NOMO-1 (cell line): Measurements from ENCODE around the gene NOMO2.
A peak's percentile ranks its signal among the peaks of the same experiment; 100 is the strongest.
"Not testable (repeated sequence)": the region's sequence is repeated elsewhere in the genome, so short reads cannot be mapped to it uniquely, and the experiment has no call there.

Source experiments
- DNase-seq, 2 experiments: peaks; one replicate each; lab custom pipeline; 2025; ENCODE audit not compliant: unreplicated experiment in 2 of 2; lab: John Stamatoyannopoulos, UW

NOMO2 gene

GRCh38 chr16:18579261-18579660, 17.4 kb upstream of the NOMO2 start:
- DNase-seq = not testable (repeated sequence)

DNA sequence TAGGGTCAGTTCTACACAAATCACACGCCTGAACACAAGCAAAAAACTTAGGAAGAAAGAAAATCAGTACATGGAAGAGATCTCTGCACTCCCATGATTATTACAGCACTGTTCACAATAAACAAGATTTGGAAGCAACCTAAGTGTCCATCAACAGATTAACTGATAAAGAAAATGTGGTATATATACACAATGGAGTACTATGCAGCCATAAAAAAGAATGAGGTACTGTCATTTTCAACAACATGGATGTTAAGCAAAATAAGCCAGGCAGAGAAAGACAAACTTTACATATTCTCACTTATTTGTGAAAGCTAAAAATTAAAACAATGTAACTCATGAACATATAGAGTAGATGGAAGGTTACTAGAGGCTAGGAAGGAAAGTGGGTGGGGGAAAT, 16.0 kb upstream of the NOMO2 start:
- not testable (repeated sequence) for DNase-seq

DNA sequence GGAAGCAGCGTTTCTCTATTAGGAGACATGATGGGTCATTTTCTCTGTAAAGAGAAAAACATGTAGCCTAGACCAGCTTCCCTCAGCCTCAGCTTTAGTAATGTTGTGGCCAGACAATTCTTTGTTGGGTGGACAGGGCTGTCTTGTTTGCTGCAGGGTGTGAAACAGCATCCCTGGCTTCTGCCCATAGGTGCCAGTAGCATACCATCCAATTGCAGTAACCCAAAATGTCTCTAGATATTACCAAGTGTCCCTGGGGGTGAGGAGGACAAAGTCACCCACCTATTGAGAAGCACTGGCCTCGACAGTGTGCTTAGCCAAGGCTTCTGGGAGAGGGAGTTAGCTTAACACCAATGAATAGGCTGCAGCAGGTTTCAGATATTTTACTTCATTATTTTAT, 14.0 kb upstream of the NOMO2 start:
- DNase-seq = not testable (repeated sequence)

- DNase-seq = not testable (repeated sequence)
Observed at GRCh38 chr16:18575298-18575917, 13.5 kb upstream of the NOMO2 start.

DNA sequence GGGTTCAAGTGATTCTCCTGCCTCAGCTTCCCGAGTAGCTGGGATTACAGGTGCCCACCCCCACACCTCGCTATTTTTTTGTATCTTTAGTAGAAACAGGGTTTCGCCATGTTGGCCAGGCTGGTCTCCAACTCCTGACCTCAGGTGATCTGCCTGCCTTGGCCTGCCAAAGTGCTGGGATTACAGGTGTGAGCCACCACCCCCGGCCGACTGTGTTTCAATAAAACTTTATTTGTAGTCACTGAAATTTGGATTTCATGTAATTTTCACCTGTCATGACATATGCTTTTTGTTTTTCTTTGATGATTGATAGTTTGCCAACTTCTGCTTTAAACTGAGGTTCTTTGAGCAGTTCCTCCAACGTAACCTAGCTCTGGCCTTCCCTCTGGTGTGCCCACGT, 12.0 kb upstream of the NOMO2 start:
- not testable (repeated sequence) for DNase-seq

DNA sequence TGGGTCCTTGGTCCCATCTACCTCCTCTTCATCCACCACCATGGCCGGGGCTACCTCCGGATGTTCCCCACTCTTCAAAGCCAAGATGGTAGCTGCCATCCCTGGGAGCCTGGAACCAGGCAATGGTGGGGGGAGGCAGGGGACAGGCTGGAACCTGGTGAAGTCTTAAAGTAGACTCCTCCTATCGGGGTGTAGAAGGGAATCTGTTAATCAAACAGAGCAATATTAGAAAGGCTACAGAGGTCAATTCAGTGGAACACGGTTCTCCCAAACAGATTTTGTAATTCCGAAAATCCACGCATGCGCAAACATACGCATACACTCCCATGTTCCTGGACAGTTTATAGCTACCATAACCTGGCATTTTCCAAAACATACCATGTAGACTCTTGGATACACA, 11.1 kb upstream of the NOMO2 start:
- not testable (repeated sequence) for DNase-seq

- not testable (repeated sequence) for DNase-seq
Observed at GRCh38 chr16:18571307-18571850, 9.5 kb upstream of the NOMO2 start.

GRCh38 chr16:18570529-18571306, 8.8 kb upstream of the NOMO2 start:
- not testable (repeated sequence) for DNase-seq

DNA sequence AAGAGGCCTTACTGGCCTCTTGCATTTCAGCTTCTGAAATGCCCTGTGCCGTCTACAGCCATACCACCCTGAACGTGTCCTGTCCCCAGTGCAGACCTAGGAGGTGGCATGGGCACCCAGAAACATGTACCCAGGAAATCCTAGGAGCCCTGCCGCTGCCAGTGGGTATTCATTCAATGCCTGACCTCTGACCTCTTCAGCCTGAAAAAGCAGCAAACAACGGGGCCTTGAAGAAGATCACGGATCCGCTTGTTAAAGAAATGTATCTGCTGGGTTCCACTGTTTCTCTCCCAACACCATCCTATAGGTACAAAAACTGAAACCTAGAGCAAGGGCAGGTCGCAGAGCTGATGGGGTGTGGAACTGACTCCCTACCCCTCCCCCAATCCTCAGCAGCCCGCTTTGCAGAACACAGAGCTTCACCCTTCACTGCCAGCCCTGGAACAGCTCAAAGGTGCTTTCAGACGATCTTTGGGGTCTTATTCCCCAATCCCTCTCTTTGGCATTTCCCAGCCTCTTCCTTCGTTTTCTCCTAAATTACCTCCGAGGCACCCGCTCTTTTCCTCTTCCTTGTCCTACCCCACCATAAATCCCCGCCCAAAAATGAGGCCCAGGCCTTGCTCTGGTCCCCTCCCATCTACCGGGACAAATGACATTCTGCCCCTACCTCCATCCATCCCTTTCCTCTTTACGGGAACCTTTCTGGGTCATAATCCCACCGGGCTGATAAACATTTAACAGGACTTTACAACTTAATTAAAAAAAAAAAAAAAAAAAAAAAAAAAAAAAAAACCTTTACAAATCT, 1.3 kb downstream of the NOMO2 start:
- not testable (repeated sequence) for DNase-seq

- not testable (repeated sequence) for DNase-seq
Observed at GRCh38 chr16:18553671-18554070, 8.2 kb downstream of the NOMO2 start.

DNA sequence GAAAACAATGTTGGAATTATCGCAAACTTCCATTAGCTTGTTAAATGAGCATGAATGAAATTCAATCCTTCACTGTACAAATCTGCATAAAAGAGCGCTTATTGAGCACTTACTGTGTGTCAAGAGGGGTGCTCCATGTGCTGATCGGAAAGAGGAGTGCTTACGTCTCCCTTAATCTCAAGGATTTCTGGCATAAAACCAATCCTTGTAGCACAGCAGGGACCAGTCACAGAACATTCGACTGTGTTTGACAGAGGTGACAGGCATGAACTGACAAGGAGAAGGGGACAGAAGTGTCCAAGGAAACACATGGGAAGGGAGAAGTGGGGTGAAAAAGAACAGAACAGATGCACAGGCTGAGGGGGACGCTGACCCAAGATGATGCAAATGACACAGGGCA, 14.5 kb downstream of the NOMO2 start:
- not testable (repeated sequence) for DNase-seq

GRCh38 chr16:18546853-18547252, 15.0 kb downstream of the NOMO2 start:
- DNase-seq = not testable (repeated sequence)

DNA sequence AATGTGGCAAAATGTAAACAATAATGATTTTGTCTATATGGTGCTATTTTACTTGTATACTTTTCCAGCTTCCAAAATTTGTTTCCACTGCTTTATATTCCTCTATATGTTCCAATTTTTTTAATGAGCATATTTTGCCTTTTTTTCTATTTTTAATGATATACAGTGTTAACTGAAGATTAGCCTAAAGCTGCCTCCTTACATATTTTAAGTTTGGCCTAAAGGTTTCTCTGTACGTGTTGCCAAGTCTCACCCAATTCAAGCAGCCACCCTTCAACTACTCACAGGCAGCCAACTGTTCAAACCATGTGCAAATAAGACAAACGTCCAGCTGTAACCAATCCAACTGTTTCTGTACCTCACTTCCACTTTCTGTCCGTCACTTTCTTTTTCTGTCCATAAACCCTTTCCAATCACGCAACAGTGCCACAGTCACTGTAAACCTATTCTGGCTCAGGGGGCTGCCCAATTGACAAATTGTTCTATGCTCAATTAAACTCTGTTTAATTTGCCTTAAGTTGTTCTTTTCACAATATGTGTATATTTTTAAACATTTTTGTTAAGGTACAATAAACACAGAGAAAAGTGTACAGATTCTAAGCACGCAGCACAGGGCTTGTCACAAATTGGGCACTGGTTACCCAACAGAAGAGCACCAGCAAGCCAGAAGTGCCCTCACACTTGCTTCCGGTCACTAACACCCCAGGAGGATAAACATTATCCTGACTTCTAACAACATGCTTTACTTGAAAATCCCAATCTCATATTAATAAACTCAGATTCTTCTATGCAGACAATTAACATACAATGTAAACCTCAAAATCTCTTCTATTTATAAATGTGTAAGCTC, 17.4 kb downstream of the NOMO2 start:
- DNase-seq = peak; percentile 55 to 74

- not testable (repeated sequence) for DNase-seq
Observed at GRCh38 chr16:18541912-18542311, 20.0 kb downstream of the NOMO2 start.

- not testable (repeated sequence) for DNase-seq
Observed at GRCh38 chr16:18537004-18537403, 24.9 kb downstream of the NOMO2 start.

DNA sequence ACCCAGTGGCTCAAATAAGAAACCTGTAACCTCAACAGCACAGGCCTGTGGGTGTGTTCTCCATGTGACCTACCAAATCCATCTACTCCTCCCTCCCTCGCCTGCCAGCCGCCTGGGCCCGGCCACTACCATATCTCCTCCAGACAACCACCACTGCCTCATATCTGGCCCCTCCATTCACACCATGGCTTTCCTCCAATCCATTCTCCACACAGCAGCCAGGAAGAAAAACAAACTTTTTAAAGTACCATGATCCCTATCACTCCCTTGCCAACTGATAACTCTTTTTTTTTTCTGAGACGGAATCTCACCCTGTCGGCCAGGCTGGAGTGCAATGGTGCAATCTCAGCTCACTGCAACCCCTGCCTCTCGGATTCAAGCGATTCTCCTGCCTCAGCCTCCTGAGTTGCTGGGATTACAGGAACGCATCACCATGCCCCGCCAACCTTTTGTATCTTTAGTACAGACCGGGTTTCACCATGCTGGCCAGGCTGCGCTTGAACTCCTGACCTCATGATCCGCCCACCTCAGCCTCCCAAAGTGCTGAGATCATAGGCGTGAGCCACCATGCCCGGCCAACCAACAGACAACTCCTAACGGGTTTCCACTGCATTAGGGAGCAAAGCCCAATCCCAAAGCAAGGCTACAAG, 26.3 kb downstream of the NOMO2 start:
- not testable (repeated sequence) for DNase-seq

DNA sequence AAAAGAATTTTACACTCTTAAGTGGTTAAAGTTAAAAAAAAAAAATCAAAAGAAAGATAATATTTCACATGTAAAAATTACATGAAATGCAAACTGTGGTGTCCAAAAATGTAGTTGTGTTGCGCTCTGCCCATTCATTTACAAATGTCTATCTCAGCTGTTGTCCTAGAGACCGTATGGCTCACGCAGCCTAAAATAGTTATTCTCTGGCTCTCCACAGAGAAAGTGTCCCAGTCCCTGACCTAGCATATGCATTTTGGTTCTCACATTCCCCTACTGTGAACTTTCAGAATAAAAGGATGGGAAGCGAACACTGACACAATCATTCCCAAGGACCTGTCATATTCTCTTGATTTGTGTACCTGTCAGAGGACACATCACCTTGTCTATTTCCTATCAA, 27.6 kb downstream of the NOMO2 start:
- DNase-seq = not testable (repeated sequence)

GRCh38 chr16:18531323-18531722, 30.6 kb downstream of the NOMO2 start:
- DNase-seq = not testable (repeated sequence)

DNA sequence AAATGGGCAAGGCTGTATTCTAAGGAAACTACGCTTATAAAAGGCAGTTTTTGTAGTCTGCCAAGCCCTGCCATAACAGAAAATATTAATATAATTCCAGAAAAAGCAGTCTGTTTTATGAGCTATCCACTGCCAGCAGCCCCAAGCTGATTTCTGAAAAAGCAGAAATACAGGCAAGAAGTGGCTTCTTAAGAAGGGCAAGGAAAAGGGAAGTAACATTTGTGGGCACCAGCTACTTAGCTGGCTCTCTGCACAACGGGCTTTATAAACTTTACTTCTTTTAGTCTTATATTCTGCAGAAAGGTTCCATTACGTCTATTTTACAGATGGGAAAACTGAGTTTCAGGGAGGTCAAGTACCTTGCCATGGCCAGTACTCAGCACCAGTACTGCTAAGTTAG, 31.6 kb downstream of the NOMO2 start:
- DNase-seq = not testable (repeated sequence)

GRCh38 chr16:18526547-18526946, 35.4 kb downstream of the NOMO2 start:
- DNase-seq = not testable (repeated sequence)
